C4-2B (cell line): Measurements from ENCODE around the gene TNK2.

Source experiments
- ZFX ChIP-seq: fragments of 450-650 bp; IDR thresholded peaks from 2 replicates; pipeline ENCODE4 v1.6.1; 2017
- TF ChIP-seq, protein P1 (sequence below): fragments of 450-650 bp; conservative IDR thresholded peaks from 2 replicates; pipeline ENCODE4 v1.5.1; 2017; ENCODE audit warnings: mild to moderate bottlenecking

DNA sequence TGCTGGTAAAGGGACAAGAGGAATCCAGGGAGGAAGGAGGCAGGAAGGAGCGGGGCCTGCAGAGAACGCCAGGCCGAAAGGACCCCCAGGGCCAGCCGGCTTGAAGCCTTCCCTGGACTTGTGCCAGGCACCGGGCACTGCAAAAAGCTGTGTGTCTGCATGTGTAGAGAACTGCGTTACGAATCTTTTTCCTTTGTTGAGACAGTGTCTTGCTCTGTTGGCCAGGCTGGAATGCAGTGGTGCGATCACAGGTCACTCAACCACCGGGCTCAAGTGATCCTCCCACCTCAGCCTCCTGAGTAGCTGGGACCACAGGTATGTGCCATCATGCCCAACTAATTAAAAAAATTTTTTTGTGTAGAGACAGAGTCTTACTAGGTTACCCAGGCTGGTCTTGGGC, 79.6 kb downstream of the TNK2 start:
- TF ChIP-seq ZFX = no peak
- TF ChIP-seq, protein P1, sequence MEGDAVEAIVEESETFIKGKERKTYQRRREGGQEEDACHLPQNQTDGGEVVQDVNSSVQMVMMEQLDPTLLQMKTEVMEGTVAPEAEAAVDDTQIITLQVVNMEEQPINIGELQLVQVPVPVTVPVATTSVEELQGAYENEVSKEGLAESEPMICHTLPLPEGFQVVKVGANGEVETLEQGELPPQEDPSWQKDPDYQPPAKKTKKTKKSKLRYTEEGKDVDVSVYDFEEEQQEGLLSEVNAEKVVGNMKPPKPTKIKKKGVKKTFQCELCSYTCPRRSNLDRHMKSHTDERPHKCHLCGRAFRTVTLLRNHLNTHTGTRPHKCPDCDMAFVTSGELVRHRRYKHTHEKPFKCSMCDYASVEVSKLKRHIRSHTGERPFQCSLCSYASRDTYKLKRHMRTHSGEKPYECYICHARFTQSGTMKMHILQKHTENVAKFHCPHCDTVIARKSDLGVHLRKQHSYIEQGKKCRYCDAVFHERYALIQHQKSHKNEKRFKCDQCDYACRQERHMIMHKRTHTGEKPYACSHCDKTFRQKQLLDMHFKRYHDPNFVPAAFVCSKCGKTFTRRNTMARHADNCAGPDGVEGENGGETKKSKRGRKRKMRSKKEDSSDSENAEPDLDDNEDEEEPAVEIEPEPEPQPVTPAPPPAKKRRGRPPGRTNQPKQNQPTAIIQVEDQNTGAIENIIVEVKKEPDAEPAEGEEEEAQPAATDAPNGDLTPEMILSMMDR = no peak
